ENCODE results near the gene MCF2L2. TPM values are rescaled to one million over a fixed set of nuclear protein-coding genes. Genes with fewer than 3 reads are reported as not detected.

The MCF2L2 gene
- total RNA-seq, 1 donor from 2014 or later, result 18.1 TPM

DNA sequence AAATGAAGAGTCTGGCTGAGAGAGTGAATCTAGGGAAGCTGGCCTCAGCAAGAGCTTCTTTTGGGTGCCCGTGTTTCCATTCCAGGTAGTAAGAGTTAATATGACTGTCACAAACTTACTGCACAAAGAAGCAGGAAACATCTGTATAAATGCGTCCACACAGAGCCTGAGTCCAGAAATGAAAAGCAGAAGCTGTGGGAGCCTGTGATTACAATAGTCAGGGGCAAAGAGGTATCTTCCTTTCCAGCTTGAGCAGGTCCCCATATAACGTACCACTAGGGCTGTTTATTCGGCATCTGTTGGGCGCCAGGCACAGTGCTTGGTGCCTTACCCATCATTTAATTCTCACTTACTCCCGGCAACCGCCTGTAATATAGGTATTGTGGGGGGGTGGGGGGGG is 215.9 kb downstream of the MCF2L2 start:
- no peak overlapping the region for H3K4me3 Mint-ChIP-seq (ENCODE audit: unreplicated experiment)
- H3K9me3 Mint-ChIP-seq (ENCODE audit: unreplicated experiment), result no peaks in the 10 kb centered on the region
- TF ChIP-seq, protein P1, sequence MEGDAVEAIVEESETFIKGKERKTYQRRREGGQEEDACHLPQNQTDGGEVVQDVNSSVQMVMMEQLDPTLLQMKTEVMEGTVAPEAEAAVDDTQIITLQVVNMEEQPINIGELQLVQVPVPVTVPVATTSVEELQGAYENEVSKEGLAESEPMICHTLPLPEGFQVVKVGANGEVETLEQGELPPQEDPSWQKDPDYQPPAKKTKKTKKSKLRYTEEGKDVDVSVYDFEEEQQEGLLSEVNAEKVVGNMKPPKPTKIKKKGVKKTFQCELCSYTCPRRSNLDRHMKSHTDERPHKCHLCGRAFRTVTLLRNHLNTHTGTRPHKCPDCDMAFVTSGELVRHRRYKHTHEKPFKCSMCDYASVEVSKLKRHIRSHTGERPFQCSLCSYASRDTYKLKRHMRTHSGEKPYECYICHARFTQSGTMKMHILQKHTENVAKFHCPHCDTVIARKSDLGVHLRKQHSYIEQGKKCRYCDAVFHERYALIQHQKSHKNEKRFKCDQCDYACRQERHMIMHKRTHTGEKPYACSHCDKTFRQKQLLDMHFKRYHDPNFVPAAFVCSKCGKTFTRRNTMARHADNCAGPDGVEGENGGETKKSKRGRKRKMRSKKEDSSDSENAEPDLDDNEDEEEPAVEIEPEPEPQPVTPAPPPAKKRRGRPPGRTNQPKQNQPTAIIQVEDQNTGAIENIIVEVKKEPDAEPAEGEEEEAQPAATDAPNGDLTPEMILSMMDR (IDR thresholded peaks at IDR 0.05; ENCODE audit: partially characterized antibody, unreplicated experiment), result no peak
- H3K27ac Mint-ChIP-seq (ENCODE audit: unreplicated experiment), result no peak overlapping the region
- DNase-seq, result no peak
- H3K4me1 Mint-ChIP-seq (ENCODE audit: low read depth, unreplicated experiment), result peaks cover under 1% of the 10 kb centered on the region
- no peaks in the 10 kb centered on the region for H3K36me3 Mint-ChIP-seq (ENCODE audit: unreplicated experiment)
- no peaks in the 10 kb centered on the region for H3K27me3 Mint-ChIP-seq (ENCODE audit: unreplicated experiment)

DNA sequence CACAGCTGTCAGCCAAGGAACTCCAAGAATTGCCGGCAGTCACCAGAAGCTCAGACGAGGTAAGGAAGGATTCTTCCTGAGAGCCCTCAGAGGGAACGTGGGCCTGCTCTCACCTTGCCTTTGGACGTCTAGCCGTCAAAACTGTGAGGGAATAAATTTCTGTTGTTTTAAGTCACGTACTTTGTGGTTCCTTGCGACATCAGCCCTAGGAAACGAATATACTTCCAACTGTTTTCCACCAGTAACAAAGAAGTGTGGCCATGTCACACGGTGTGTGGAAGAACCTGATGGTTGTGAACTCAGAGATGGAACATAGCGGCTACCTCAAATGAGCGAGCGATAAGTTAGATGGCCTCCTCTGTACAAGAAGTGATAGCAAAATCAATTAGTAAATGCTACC is 216.3 kb downstream of the MCF2L2 start:
- no peaks in the 10 kb centered on the region for H3K27me3 Mint-ChIP-seq (ENCODE audit: unreplicated experiment)
- H3K4me3 Mint-ChIP-seq (ENCODE audit: unreplicated experiment), result no peak overlapping the region
- TF ChIP-seq, protein P1 (IDR thresholded peaks at IDR 0.05; ENCODE audit: partially characterized antibody, unreplicated experiment), result no peak
- DNase-seq, result no peak
- H3K27ac Mint-ChIP-seq (ENCODE audit: unreplicated experiment), result no peak overlapping the region
- no peaks in the 10 kb centered on the region for H3K36me3 Mint-ChIP-seq (ENCODE audit: unreplicated experiment)
- H3K9me3 Mint-ChIP-seq (ENCODE audit: unreplicated experiment), result no peaks in the 10 kb centered on the region
- H3K4me1 Mint-ChIP-seq (ENCODE audit: low read depth, unreplicated experiment), result peaks cover 2% of the 10 kb centered on the region

DNA sequence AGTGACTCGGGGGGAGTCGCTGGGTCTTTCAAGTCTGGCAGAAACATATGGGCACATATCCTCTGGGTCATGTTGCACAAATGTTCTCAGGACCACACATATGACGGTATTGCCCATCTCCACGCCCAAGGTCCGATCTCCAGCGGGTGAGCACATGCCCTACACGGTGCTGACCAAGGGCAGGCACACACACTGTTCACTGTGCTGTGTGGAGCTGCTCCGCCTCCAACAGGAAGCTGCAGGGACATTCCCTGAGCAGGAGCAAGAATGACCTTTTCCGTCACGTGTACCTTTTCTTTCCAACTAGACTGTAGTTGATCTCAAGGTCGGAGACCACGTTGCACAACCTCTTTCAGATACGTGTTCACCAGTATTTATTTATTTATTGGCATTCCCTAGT is 217.1 kb downstream of the MCF2L2 start:
- TF ChIP-seq, protein P1 (IDR thresholded peaks at IDR 0.05; ENCODE audit: partially characterized antibody, unreplicated experiment), result no peak
- peaks cover 2% of the 10 kb centered on the region for H3K4me1 Mint-ChIP-seq (ENCODE audit: low read depth, unreplicated experiment)
- H3K36me3 Mint-ChIP-seq (ENCODE audit: unreplicated experiment), result no peaks in the 10 kb centered on the region
- no peak for DNase-seq
- no peaks in the 10 kb centered on the region for H3K9me3 Mint-ChIP-seq (ENCODE audit: unreplicated experiment)
- H3K27ac Mint-ChIP-seq (ENCODE audit: unreplicated experiment), result no peak overlapping the region
- no peaks in the 10 kb centered on the region for H3K27me3 Mint-ChIP-seq (ENCODE audit: unreplicated experiment)
- no peak overlapping the region for H3K4me3 Mint-ChIP-seq (ENCODE audit: unreplicated experiment)

DNA sequence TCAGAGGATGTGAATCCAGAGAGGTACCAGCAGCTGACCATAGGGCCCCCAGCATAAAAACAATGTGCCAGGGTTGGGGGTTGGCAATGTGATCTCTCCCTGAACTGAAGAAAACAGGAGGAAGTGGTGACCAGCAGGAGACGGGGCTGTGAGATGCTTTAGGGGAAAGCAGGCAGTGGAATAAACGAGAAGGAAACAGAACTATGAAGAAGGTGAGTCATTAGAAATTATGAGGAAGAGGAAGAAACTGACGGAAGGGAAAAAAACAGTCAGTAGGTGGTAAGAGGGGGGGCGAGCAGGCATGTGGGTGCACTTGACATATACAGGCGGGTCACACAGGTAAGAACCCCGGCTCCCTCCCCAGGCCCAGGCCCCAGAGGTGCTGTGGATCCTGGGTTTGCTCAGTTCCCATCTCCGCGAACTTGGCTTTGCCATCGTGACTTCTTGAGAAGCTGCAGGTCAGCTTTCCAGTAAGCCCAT is 217.5 kb downstream of the MCF2L2 start:
- H3K27ac Mint-ChIP-seq (ENCODE audit: unreplicated experiment), result no peak overlapping the region
- no peaks in the 10 kb centered on the region for H3K9me3 Mint-ChIP-seq (ENCODE audit: unreplicated experiment)
- TF ChIP-seq, protein P1 (IDR thresholded peaks at IDR 0.05; ENCODE audit: partially characterized antibody, unreplicated experiment), result no peak
- H3K4me3 Mint-ChIP-seq (ENCODE audit: unreplicated experiment), result no peak overlapping the region
- peaks cover 2% of the 10 kb centered on the region for H3K4me1 Mint-ChIP-seq (ENCODE audit: low read depth, unreplicated experiment)
- no peaks in the 10 kb centered on the region for H3K36me3 Mint-ChIP-seq (ENCODE audit: unreplicated experiment)
- no peaks in the 10 kb centered on the region for H3K27me3 Mint-ChIP-seq (ENCODE audit: unreplicated experiment)
- DNase-seq, result no peak

DNA sequence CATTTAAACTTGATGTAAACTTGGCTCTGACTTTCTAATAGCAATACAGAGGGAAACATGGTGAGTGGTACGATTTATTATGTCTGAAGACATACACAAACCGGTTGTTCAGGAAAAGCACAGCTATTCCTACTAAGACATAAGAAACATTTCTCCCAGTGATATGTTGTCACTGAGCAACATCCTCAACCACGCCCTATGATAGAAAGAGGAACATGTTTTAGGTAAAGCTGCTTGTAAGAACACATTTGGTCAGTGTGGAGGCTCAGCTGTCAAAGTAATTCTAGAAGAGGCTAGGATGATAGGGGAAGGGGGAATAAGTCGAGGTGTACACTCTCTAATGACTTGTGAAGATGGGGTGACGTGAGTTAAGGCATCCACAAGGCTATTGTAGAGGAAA is 218.1 kb downstream of the MCF2L2 start:
- no peaks in the 10 kb centered on the region for H3K9me3 Mint-ChIP-seq (ENCODE audit: unreplicated experiment)
- no peaks in the 10 kb centered on the region for H3K36me3 Mint-ChIP-seq (ENCODE audit: unreplicated experiment)
- no peaks in the 10 kb centered on the region for H3K27me3 Mint-ChIP-seq (ENCODE audit: unreplicated experiment)
- no peak overlapping the region for H3K27ac Mint-ChIP-seq (ENCODE audit: unreplicated experiment)
- no peak for DNase-seq
- TF ChIP-seq, protein P1 (IDR thresholded peaks at IDR 0.05; ENCODE audit: partially characterized antibody, unreplicated experiment), result no peak
- no peak overlapping the region for H3K4me3 Mint-ChIP-seq (ENCODE audit: unreplicated experiment)
- H3K4me1 Mint-ChIP-seq (ENCODE audit: low read depth, unreplicated experiment), result peaks cover 2% of the 10 kb centered on the region
